MM.1S (cell line): ENCODE results near the gene PSMA2.
A peak's percentile ranks its signal among the peaks of the same experiment; 100 is the strongest.

Experiments
- DNase-seq: peaks from one replicate; pipeline ENCODE4 v3.0.0-alpha.2; 2015
- H2AFZ ChIP-seq: fragments of 300-600 bp; sonication (generic); 2 replicates; pipeline ENCODE4 v1.6.0; 2016; ENCODE audit warnings: antibody characterized with exemption, low read length
- H3F3A ChIP-seq: fragments of 300-600 bp; sonication (generic); 2 replicates; pipeline ENCODE4 v1.6.1; 2016; ENCODE audit warnings: mild to moderate bottlenecking, antibody characterized with exemption, low read length, moderate library complexity, mixed read lengths; ENCODE audit not compliant: insufficient read depth
- H3K27ac ChIP-seq: fragments of 300-600 bp; sonication (generic); 2 replicates; pipeline ENCODE4 v1.5.1; 2016; ENCODE audit warnings: mild to moderate bottlenecking, low read length
- H3K27me3 ChIP-seq: fragments of 300-600 bp; sonication (generic); replicated peaks from 2 replicates; pipeline ENCODE4 v1.6.0; 2016; ENCODE audit warnings: low read length; ENCODE audit not compliant: insufficient read depth
- H3K36me3 ChIP-seq: fragments of 300-600 bp; sonication (generic); replicated peaks from 2 replicates; pipeline ENCODE4 v1.6.1; 2016; ENCODE audit warnings: mild to moderate bottlenecking, low read length, mixed read lengths; ENCODE audit not compliant: insufficient read depth
- H3K4me1 ChIP-seq: fragments of 300-600 bp; sonication (generic); 2 replicates; pipeline ENCODE4 v1.6.1; 2016; ENCODE audit warnings: low read length, mixed read lengths
- H3K4me2 ChIP-seq: fragments of 300-600 bp; sonication (generic); 2 replicates; pipeline ENCODE4 v1.6.0; 2016; ENCODE audit warnings: low read depth, low read length
- H3K4me3 ChIP-seq: fragments of 300-600 bp; sonication (generic); 2 replicates; pipeline ENCODE4 v1.5.1; 2016; ENCODE audit warnings: low read length, mixed read lengths
- H3K79me2 ChIP-seq: fragments of 300-600 bp; sonication (generic); 2 replicates; pipeline ENCODE4 v1.6.1; 2016; ENCODE audit warnings: mixed run types, low read length, mixed read lengths
- H3K9ac ChIP-seq: fragments of 300-600 bp; sonication (generic); 2 replicates; pipeline ENCODE4 v1.6.1; 2016; ENCODE audit warnings: low read length, mixed read lengths
- H3K9me2 ChIP-seq: fragments of 300-600 bp; sonication (generic); replicated peaks from 2 replicates; pipeline ENCODE4 v1.6.1; 2016; ENCODE audit warnings: mild to moderate bottlenecking, low read length, mixed read lengths; ENCODE audit not compliant: insufficient read depth
- H3K9me3 ChIP-seq: fragments of 300-600 bp; sonication (generic); replicated peaks from 2 replicates; pipeline ENCODE4 v1.6.1; 2016; ENCODE audit warnings: mild to moderate bottlenecking, low read length, mixed read lengths; ENCODE audit not compliant: insufficient read depth
- H4K20me1 ChIP-seq: fragments of 300-600 bp; sonication (generic); 2 replicates; pipeline ENCODE4 v1.6.1; 2016; ENCODE audit warnings: mild to moderate bottlenecking, low read length, moderate library complexity, mixed read lengths; ENCODE audit not compliant: insufficient read depth
- EZH2 ChIP-seq: fragments of 300-600 bp; sonication (generic); optimal IDR thresholded peaks from 2 replicates; pipeline ENCODE3; 2017; ENCODE audit warnings: low read depth, mild to moderate bottlenecking, antibody characterized with exemption, low read length, mixed read lengths
- EZH2phosphoT487 ChIP-seq: fragments of 300-600 bp; sonication (generic); IDR thresholded peaks from 2 replicates; pipeline ENCODE4 v1.6.1; 2018; ENCODE audit warnings: antibody characterized with exemption, low read length
- TF ChIP-seq, protein P1 (sequence below): fragments of 300-600 bp; sonication (generic); IDR thresholded peaks from 2 replicates; pipeline ENCODE4 v1.5.1; 2016; ENCODE audit warnings: antibody characterized with exemption, low read length, mixed read lengths

The PSMA2 gene

DNA sequence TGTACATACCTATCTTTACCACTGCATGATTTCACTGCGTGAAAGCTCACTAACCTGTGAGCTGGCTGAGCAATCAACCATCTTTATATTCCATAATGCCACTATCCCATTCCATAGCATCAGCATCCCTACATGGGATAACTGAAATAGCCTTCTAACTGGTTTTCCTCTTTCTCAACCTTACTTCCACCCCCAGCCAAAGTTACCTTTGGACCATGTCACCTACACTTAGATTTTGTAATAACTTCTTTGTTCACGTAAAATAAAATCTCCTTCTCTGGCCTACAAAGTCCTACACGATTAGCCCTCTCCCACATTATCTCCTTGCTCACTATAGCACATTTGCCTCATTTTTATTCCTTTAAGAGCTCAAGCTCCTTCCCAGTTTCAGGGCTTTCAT, 2.5 kb downstream of the PSMA2 start:
- Histone ChIP-seq H3F3A (no peaks in the 10 kb centered on the region), H3K9me3 (no peaks in the 10 kb centered on the region), H3K79me2 (peaks cover 99% of the 10 kb centered on the region), H3K27ac (no peak overlapping the region), H3K4me3 (no peak overlapping the region), H3K27me3 (no peaks in the 10 kb centered on the region), H3K9me2 (no peaks in the 10 kb centered on the region), H3K9ac (no peak overlapping the region), H4K20me1 (peaks cover 29% of the 10 kb centered on the region), H3K4me1 (peaks cover 42% of the 10 kb centered on the region), H2AFZ (no peak overlapping the region), H3K36me3 (peaks cover 18% of the 10 kb centered on the region), H3K4me2 (peak overlapping the region; percentile 74)
- no peak for DNase-seq
- TF ChIP-seq EZH2phosphoT487 (no peak), EZH2 (no peak)
- TF ChIP-seq, protein P1, sequence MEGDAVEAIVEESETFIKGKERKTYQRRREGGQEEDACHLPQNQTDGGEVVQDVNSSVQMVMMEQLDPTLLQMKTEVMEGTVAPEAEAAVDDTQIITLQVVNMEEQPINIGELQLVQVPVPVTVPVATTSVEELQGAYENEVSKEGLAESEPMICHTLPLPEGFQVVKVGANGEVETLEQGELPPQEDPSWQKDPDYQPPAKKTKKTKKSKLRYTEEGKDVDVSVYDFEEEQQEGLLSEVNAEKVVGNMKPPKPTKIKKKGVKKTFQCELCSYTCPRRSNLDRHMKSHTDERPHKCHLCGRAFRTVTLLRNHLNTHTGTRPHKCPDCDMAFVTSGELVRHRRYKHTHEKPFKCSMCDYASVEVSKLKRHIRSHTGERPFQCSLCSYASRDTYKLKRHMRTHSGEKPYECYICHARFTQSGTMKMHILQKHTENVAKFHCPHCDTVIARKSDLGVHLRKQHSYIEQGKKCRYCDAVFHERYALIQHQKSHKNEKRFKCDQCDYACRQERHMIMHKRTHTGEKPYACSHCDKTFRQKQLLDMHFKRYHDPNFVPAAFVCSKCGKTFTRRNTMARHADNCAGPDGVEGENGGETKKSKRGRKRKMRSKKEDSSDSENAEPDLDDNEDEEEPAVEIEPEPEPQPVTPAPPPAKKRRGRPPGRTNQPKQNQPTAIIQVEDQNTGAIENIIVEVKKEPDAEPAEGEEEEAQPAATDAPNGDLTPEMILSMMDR = no peak

DNA sequence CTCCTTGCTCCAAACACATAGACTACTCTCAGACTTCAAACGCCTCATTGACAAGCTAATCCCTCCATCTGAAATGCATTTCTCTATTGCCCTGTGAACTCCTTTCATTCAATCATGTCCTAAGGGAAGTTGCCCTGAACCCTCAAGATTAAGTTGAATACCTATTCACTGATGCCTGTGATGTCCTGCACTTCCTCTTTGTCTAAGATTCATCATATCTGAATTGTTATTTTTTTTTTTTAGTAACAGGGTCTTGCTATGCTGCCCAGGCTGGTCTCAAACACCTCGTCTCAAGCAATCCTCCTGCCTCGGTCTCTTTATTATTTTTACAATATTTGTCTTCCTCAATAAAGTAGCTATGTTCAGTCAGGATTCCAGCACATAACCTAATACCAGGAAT, 3.2 kb downstream of the PSMA2 start:
- peaks cover 40% of the 10 kb centered on the region for H3K4me1 ChIP-seq

DNA sequence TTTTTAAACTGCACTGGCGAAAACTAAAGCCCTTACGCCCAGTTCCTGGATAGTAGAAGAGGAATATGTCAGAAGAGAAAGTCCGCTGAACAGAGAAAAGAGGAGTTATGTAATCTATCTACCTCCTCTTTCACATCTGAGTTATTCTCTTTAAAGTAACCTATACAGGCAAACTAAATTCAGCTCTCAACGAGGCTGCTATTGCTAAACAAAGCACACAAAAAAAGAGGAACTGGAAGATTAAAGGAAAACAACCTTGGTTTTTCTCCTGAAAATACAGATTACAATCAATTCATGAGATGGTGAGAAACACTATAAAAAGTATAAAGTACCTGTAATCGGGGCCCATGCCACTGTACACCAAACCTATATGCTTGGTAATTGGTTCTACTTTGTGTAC, 5.8 kb downstream of the PSMA2 start:
- Histone ChIP-seq H2AFZ (no peak overlapping the region), H4K20me1 (peaks cover 29% of the 10 kb centered on the region), H3K4me3 (no peak overlapping the region), H3K27ac (no peak overlapping the region), H3K9me2 (no peaks in the 10 kb centered on the region), H3K9ac (no peak overlapping the region), H3K4me1 (peaks cover 40% of the 10 kb centered on the region), H3F3A (no peaks in the 10 kb centered on the region), H3K79me2 (peaks cover 94% of the 10 kb centered on the region), H3K4me2 (no peak overlapping the region; the same call in 1 of the 2 replicates), H3K27me3 (no peaks in the 10 kb centered on the region), H3K9me3 (no peaks in the 10 kb centered on the region), H3K36me3 (peaks cover 35% of the 10 kb centered on the region)
- DNase-seq = no peak
- TF ChIP-seq EZH2 (no peak), EZH2phosphoT487 (no peak)
- TF ChIP-seq, protein P1 = no peak

More for the DNA sequence above, 3.2 kb downstream of the PSMA2 start:
- Histone ChIP-seq H3K9me2 (no peaks in the 10 kb centered on the region), H2AFZ (no peak overlapping the region), H3K9me3 (no peaks in the 10 kb centered on the region), H3K27ac (no peak overlapping the region), H3F3A (no peaks in the 10 kb centered on the region), H3K36me3 (peaks cover 19% of the 10 kb centered on the region), H4K20me1 (peaks cover 29% of the 10 kb centered on the region), H3K4me3 (no peak overlapping the region), H3K79me2 (peaks cover 99% of the 10 kb centered on the region), H3K27me3 (no peaks in the 10 kb centered on the region), H3K9ac (no peak overlapping the region), H3K4me2 (peak overlapping the region; percentile 74)
- no peak for TF ChIP-seq EZH2phosphoT487
- no peak for TF ChIP-seq EZH2
- TF ChIP-seq, protein P1 = no peak
- DNase-seq = no peak
